DOHH2 (cell line): Measurements from ENCODE around the gene OR9K2.
"Not testable (repeated sequence)": the region's sequence is repeated elsewhere in the genome, so short reads cannot be mapped to it uniquely, and the experiment has no call there.

Experiments used
- H3F3A ChIP-seq: fragments of 200-600 bp; sonication (generic), shearing (Covaris generic); 2 replicates; pipeline ENCODE4 v1.6.0; 2016; ENCODE audit warnings: antibody characterized with exemption, mild to moderate bottlenecking; ENCODE audit not compliant: control insufficient read depth, insufficient read depth
- H3K27ac ChIP-seq: fragments of 200-600 bp; sonication (generic); 2 replicates; pipeline ENCODE4 v1.5.1; 2014; ENCODE audit warnings: low read depth, mild to moderate bottlenecking, low read length, moderate library complexity
- H3K27me3 ChIP-seq: fragments of 200-600 bp; sonication (generic); 2 replicates; pipeline ENCODE4 v1.6.1; 2014; ENCODE audit warnings: mild to moderate bottlenecking, low read length, mixed read lengths; ENCODE audit not compliant: control insufficient read depth
- H3K36me3 ChIP-seq: fragments of 200-600 bp; sonication (generic); 2 replicates; pipeline ENCODE4 v1.6.1; 2014; ENCODE audit warnings: mild to moderate bottlenecking, low read length, moderate library complexity, mixed read lengths; ENCODE audit not compliant: control insufficient read depth
- H3K4me1 ChIP-seq: fragments of 200-600 bp; sonication (generic); 2 replicates; pipeline ENCODE4 v1.6.1; 2014; ENCODE audit warnings: mild to moderate bottlenecking, low read length, mixed read lengths; ENCODE audit not compliant: control insufficient read depth
- H3K4me2 ChIP-seq: fragments of 200-600 bp; sonication (generic); 2 replicates; pipeline ENCODE4 v1.6.0; 2014; ENCODE audit warnings: mild to moderate bottlenecking, low read length, moderate library complexity
- H3K4me3 ChIP-seq: fragments of 200-600 bp; sonication (generic); 2 replicates; pipeline ENCODE4 v1.5.1; 2014; ENCODE audit warnings: mild to moderate bottlenecking, low read length, mixed read lengths
- H3K79me2 ChIP-seq: fragments of 200-600 bp; sonication (generic); 2 replicates; pipeline ENCODE4 v1.6.1; 2014; ENCODE audit warnings: mild to moderate bottlenecking, low read length, mixed read lengths; ENCODE audit not compliant: control insufficient read depth
- H3K9me2 ChIP-seq: fragments of 200-600 bp; sonication (generic); replicated peaks from 2 replicates; pipeline ENCODE4 v1.6.1; 2014; ENCODE audit warnings: mild to moderate bottlenecking, low read length, mixed read lengths; ENCODE audit not compliant: control insufficient read depth
- H3K9me3 ChIP-seq: fragments of 200-600 bp; sonication (generic); 2 replicates; pipeline ENCODE4 v1.6.1; 2014; ENCODE audit warnings: antibody characterized with exemption, low read length, mixed read lengths; ENCODE audit not compliant: control insufficient read depth, insufficient read depth
- H4K20me1 ChIP-seq: fragments of 200-600 bp; sonication (generic); 2 replicates; pipeline ENCODE4 v1.6.0; 2014; ENCODE audit warnings: low read depth, mild to moderate bottlenecking, antibody characterized with exemption, low read length, moderate library complexity; ENCODE audit not compliant: control insufficient read depth, insufficient read depth
- EZH2phosphoT487 ChIP-seq: fragments of 200-600 bp; sonication (generic); IDR thresholded peaks from 2 replicates; pipeline ENCODE4 v1.6.1; 2017; ENCODE audit warnings: borderline replicate concordance, mild to moderate bottlenecking, antibody characterized with exemption, low read length, moderate library complexity, mixed read lengths
- TF ChIP-seq, protein P1 (sequence below): fragments of 200-600 bp; sonication (generic); IDR thresholded peaks from one replicate; pipeline ENCODE4 v1.5.1; 2014; ENCODE audit warnings: antibody characterized with exemption, mild to moderate bottlenecking, low read depth, low read length; ENCODE audit not compliant: poor library complexity, severe bottlenecking

OR9K2 gene

DNA sequence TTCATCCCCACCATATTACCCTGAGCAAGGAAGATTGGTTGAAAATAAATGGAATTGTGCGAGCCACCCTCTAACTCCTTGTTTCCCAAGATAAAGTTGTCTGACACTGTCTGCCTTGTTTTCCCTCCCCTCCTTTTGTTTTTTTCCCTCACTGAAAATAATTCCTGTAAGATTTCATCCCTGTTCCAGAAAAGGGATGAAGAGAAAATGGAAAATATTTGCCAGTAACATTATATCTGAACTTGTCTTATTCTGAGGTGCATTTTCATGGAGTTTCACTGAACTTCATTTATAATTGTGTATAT is 17.3 kb downstream of the OR9K2 start:
- H3K9me3 ChIP-seq = peaks cover 10% of the 10 kb centered on the region
- no peaks in the 10 kb centered on the region for H3K9me2 ChIP-seq
- H3K27ac ChIP-seq = no peak overlapping the region
- H4K20me1 ChIP-seq = no peaks in the 10 kb centered on the region
- H3K36me3 ChIP-seq = no peaks in the 10 kb centered on the region; the same call in 1 of the 2 replicates
- TF ChIP-seq, protein P1, sequence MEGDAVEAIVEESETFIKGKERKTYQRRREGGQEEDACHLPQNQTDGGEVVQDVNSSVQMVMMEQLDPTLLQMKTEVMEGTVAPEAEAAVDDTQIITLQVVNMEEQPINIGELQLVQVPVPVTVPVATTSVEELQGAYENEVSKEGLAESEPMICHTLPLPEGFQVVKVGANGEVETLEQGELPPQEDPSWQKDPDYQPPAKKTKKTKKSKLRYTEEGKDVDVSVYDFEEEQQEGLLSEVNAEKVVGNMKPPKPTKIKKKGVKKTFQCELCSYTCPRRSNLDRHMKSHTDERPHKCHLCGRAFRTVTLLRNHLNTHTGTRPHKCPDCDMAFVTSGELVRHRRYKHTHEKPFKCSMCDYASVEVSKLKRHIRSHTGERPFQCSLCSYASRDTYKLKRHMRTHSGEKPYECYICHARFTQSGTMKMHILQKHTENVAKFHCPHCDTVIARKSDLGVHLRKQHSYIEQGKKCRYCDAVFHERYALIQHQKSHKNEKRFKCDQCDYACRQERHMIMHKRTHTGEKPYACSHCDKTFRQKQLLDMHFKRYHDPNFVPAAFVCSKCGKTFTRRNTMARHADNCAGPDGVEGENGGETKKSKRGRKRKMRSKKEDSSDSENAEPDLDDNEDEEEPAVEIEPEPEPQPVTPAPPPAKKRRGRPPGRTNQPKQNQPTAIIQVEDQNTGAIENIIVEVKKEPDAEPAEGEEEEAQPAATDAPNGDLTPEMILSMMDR = no peak
- TF ChIP-seq EZH2phosphoT487 = no peak
- H3K79me2 ChIP-seq = no peaks in the 10 kb centered on the region
- H3K27me3 ChIP-seq = no peaks in the 10 kb centered on the region
- H3K4me3 ChIP-seq = no peak overlapping the region
- peaks cover 19% of the 10 kb centered on the region for H3K4me1 ChIP-seq
- peak overlapping the region; percentile 42 for H3K4me2 ChIP-seq
- peaks cover 5% of the 10 kb centered on the region for H3F3A ChIP-seq

DNA sequence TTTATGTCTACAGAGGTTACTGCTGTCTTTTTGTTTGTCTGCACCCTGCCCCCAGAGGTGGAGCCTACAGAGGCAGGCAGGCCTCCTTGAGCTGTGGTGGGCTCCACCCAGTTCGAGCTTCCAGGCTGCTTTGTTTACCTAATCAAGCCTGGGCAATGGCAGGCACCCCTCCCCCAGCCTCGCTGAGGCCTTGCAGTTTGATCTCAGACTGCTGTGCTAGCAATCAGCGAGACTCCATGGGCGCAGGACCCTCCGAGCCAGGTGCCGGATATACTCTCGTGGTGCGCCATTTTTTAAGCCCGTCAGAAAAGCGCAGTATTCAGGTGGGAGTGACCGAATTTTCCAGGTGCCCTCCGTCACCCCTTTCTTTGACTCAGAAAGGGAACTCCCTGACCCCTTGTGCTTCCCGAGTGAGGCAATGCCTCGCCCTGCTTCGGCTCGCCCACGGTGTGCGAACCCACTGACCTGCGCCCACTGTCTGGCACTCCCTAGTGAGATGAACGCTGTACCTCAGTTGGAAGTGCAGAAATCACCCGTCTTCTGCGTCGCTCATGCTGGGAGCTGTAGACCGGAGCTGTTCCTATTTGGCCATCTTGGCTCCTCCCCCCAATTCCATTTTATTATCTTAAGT is 40.9 kb downstream of the OR9K2 start:
- not testable (repeated sequence) for H3K4me3 ChIP-seq, H3K27me3 ChIP-seq, H3K27ac ChIP-seq, H4K20me1 ChIP-seq, H3K4me1 ChIP-seq, H3K36me3 ChIP-seq, H3F3A ChIP-seq, H3K79me2 ChIP-seq, H3K4me2 ChIP-seq, H3K9me2 ChIP-seq, H3K9me3 ChIP-seq

DNA sequence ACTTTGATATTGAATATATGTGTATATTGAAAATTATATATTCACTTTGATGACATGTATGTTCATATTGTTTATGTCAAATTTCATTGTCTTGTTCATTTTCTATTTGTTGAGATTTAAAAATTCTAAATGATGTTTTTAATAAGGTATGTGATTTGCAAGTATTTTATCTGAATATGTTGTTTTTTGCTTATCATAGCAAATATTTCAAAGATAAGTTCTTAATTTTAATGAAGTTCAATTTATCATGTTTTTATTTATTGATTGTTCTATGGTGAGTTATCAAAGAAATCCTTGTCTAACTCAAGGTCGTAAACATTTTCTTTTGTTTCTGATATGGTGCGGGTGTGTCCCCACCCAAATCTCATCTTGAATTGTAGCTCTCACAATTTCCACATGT is 45.2 kb downstream of the OR9K2 start:
- TF ChIP-seq EZH2phosphoT487 = no peak
- TF ChIP-seq, protein P1 = no peak
- Histone ChIP-seq H3K4me2 (no peak overlapping the region), H3F3A (no peaks in the 10 kb centered on the region), H3K36me3 (no peaks in the 10 kb centered on the region), H3K27ac (no peak overlapping the region), H3K27me3 (no peaks in the 10 kb centered on the region), H3K79me2 (no peaks in the 10 kb centered on the region), H3K9me2 (no peaks in the 10 kb centered on the region), H3K9me3 (no peaks in the 10 kb centered on the region; the same call in 1 of the 2 replicates), H3K4me1 (no peaks in the 10 kb centered on the region), H4K20me1 (no peaks in the 10 kb centered on the region), H3K4me3 (no peak overlapping the region)

DNA sequence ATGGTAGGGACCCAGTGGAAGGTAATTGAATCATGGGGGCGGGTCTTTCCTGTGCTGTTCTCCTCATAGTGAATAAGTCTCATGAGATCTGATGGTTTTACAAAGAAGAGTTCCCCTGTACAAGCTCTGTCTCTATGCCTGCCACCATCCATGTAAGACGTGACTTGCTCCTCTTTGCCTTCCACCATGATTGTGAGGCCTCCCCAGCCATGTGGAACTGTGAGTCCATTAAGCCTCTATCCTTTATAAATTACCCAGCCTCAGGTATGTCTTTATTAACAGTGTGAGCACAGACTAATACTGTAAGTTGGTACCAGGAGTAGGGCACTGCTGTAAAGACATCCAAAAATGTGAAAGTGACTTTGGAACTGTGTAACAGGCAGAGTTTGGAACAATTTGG is 45.6 kb downstream of the OR9K2 start:
- H3K36me3 ChIP-seq, H3K27ac ChIP-seq, H3K9me2 ChIP-seq, H3K9me3 ChIP-seq, H3K4me2 ChIP-seq, H3K4me3 ChIP-seq, H3K4me1 ChIP-seq, H3F3A ChIP-seq, H3K79me2 ChIP-seq, H3K27me3 ChIP-seq, H4K20me1 ChIP-seq: not testable (repeated sequence)
